GM12874 (cell line): ENCODE results near the gene ADARB2.

Experiments
- CTCF ChIP-seq: IDR thresholded peaks from 2 replicates; pipeline ENCODE4 v1.5.1; 2011; ENCODE audit warnings: low read depth, mild to moderate bottlenecking, control low read depth, low read length, moderate library complexity; ENCODE audit not compliant: insufficient read depth

Gene ADARB2

DNA sequence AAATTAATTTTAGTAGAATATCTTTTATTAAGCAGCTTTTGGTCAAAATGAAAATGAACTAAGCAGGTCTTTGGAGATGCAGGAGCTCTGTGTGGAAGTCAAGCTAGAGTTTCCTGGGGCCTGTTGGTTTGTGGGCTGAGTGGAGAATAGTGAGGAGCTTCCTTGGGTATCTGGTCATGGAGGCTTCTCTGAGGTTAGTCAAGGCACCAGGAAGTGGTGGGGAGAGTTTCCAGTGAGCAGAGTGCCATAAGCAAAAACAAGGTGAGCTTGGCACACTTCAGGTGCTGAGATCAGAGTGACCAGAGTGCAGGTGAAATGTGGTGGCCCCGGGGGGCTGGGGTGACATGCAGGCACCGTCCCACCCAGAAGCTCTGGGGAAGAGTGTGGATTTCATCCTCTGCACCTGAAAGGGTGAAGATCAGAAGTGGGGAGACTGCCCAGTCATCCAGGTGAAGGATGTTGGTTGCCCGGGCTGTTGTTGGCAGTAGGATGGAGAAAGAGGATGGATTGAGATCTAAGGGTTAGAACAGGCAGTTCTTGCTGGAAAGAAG, 603.8 kb downstream of the ADARB2 start:
- TF ChIP-seq CTCF, result no peak

DNA sequence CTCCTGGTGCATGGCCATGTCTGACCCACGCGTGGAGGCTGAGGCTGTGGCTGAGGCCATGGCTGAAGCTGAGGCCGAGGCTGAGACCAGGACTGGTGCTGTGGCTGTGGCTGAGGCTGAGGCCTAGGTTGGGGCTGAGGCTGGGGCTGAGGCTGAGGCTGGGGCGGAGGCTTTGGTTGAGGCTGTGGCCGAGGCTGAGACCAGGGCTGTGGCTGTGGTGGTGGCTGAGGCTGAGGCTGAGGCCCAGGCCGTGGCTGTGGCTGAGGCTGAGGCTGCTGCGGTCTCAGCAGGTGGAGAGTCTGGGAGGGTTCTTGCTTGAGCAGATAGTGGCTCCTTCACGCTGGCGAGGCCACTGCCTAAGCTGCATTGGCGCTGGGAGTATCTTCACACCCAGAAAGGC, 604.7 kb downstream of the ADARB2 start:
- no peak for TF ChIP-seq CTCF

- no peak for TF ChIP-seq CTCF
Measured at GRCh38 chr10:1130995-1131790, 606.1 kb downstream of the ADARB2 start.

GRCh38 chr10:1130226-1130625, 607.1 kb downstream of the ADARB2 start:
- no peak for TF ChIP-seq CTCF

DNA sequence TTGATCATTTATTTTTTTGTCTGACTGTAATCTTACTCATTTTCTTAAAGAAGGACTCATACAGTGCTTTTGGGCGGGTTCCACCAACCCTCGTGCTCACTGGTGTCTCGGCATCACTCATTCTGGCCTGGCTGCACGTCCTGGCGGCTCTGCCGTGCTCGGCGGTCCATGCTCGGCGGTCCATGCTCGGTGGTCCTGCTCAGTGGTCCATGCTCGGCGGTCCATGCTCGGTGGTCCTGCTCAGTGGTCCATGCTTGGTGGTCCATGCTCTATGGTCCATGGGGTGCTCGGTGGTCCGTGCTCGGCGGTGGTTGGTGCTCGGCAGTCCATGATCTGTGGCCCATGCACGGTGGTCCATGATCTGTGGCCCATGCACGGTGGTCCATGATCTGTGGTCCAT, 608.7 kb downstream of the ADARB2 start:
- no peak for TF ChIP-seq CTCF

DNA sequence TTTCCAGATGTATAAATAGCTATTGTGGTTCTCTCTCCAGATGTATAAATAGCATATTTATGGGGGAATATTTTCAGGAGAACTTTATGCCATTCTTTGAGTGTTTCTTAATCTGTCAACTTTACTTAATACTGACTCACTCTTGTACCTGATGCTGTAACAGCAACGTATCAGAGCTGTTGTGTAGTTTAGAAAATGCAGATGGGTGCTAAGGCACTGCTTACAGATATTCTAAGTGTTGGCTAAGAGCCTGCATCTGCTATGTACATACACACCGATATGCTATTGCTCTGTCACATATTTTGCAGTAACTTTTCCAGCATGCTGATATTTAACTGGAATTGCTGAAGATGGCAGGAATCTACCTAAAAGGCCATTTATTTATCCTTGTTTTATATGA, 609.2 kb downstream of the ADARB2 start:
- TF ChIP-seq CTCF, result no peak

DNA sequence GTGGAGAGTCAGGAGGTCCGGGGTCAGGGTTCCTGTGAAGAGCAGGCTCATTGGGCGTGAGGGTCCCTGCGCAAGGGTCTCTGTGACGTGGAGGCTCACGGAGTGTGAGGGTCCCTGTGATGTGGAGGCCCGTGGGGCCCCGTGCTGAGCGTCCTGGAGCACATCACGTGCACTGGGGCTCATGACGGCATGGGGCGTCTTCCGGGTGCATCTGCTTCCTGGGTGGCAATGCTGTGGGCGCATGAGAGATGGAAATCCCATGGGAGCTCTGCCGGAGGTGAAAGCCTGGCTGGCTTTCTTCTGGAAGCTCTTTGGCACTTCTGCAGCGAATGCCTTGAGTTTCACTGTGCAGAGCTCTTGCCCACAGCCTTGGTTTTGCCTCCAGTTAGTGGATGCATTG, 609.7 kb downstream of the ADARB2 start:
- no peak for TF ChIP-seq CTCF
